ENCODE data around the gene LSG1. TPM values are rescaled to one million over a fixed set of nuclear protein-coding genes. Genes with fewer than 3 reads are reported as not detected.

LSG1 gene
- polyA plus RNA-seq, 1 donor from 2014 or later = 35.5 TPM

DNA sequence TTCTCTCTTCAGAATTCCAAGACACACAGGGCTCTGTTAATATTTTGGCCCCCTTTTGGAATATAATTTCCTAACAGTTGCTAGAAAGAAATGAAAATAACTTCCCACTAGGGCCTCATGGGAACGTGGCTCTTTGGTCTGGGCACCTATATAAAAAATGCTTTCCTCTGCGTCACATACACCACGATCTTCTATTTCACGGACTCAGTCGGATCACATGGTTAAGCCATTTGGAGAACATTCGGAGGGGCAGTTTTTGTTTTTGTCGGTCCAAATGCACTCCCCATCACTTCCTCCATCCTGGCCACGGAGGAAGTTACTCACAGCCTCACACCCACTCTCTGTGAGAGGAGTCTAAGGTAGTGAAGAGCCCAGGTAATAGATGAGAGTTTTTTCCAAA lies 59.8 kb downstream of the LSG1 start:
- no peaks in the 10 kb centered on the region for H3K9me3 ChIP-seq (ENCODE audit: low read length)
- no peak overlapping the region for H3K4me3 ChIP-seq (ENCODE audit: low read length)
- H3F3A ChIP-seq (ENCODE audit: insufficient read depth, low read length, poor library complexity, severe bottlenecking) = no peaks in the 10 kb centered on the region
- H3K27ac ChIP-seq (ENCODE audit: low read length) = no peak overlapping the region
- no peak overlapping the region for H3K4me2 ChIP-seq (ENCODE audit: low read length)
- no peaks in the 10 kb centered on the region for H3K79me2 ChIP-seq (replicated peaks; ENCODE audit: insufficient read depth, low read length)
- no peak for TF ChIP-seq EZH2 (IDR thresholded peaks at IDR 0.05; ENCODE audit: borderline replicate concordance, insufficient read depth, low read length, poor library complexity, severe bottlenecking)
- TF ChIP-seq, protein P1, sequence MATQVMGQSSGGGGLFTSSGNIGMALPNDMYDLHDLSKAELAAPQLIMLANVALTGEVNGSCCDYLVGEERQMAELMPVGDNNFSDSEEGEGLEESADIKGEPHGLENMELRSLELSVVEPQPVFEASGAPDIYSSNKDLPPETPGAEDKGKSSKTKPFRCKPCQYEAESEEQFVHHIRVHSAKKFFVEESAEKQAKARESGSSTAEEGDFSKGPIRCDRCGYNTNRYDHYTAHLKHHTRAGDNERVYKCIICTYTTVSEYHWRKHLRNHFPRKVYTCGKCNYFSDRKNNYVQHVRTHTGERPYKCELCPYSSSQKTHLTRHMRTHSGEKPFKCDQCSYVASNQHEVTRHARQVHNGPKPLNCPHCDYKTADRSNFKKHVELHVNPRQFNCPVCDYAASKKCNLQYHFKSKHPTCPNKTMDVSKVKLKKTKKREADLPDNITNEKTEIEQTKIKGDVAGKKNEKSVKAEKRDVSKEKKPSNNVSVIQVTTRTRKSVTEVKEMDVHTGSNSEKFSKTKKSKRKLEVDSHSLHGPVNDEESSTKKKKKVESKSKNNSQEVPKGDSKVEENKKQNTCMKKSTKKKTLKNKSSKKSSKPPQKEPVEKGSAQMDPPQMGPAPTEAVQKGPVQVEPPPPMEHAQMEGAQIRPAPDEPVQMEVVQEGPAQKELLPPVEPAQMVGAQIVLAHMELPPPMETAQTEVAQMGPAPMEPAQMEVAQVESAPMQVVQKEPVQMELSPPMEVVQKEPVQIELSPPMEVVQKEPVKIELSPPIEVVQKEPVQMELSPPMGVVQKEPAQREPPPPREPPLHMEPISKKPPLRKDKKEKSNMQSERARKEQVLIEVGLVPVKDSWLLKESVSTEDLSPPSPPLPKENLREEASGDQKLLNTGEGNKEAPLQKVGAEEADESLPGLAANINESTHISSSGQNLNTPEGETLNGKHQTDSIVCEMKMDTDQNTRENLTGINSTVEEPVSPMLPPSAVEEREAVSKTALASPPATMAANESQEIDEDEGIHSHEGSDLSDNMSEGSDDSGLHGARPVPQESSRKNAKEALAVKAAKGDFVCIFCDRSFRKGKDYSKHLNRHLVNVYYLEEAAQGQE (IDR thresholded peaks at IDR 0.05; ENCODE audit: borderline replicate concordance) = no peak
- no peak for TF ChIP-seq EP300 (conservative IDR thresholded peaks at IDR 0.05; ENCODE audit: poor library complexity, severe bottlenecking)
- TF ChIP-seq MXI1 (conservative IDR thresholded peaks at IDR 0.05; ENCODE audit: poor library complexity, severe bottlenecking) = no peak
- TF ChIP-seq SMC3 (conservative IDR thresholded peaks at IDR 0.05; ENCODE audit: poor library complexity) = no peak
- H3K27me3 ChIP-seq (ENCODE audit: insufficient read depth, low read depth, low read length) = no peaks in the 10 kb centered on the region
- H2AFZ ChIP-seq (ENCODE audit: low read depth, low read length) = no peak overlapping the region
- no peaks in the 10 kb centered on the region for H4K20me1 ChIP-seq (ENCODE audit: insufficient read depth)
- no peak overlapping the region for H3K9ac ChIP-seq (ENCODE audit: low read length)
- peaks cover 6% of the 10 kb centered on the region for H3K36me3 ChIP-seq (ENCODE audit: insufficient read depth, low read length)
- H3K9me2 ChIP-seq (ENCODE audit: insufficient read depth, low read length) = no peaks in the 10 kb centered on the region

DNA sequence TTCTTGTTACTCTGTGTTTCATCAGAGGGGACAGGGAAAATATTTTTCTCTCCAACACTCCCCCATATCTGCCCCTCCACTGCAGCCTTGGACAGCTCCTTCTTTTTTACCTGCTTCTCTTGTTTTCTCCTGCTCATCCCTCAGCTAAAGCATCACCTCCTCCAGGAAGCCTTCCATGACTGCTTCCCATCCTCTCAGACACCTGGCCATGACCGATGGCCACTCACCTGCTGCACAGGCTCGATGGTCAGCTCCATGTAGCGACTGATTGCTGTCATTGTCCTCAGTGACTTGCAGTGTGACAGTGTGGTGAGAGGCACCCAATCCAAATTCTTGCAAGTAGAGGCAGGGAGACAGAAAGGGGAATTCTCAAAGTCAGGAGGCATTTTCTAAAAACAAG lies 61.3 kb downstream of the LSG1 start:
- no peaks in the 10 kb centered on the region for H3F3A ChIP-seq (ENCODE audit: insufficient read depth, low read length, poor library complexity, severe bottlenecking)
- H3K9ac ChIP-seq (ENCODE audit: low read length) = no peak overlapping the region
- H3K79me2 ChIP-seq (replicated peaks; ENCODE audit: insufficient read depth, low read length) = no peaks in the 10 kb centered on the region
- H3K27me3 ChIP-seq (ENCODE audit: insufficient read depth, low read depth, low read length) = no peaks in the 10 kb centered on the region
- no peak overlapping the region for H3K27ac ChIP-seq (ENCODE audit: low read length)
- no peak overlapping the region for H3K4me2 ChIP-seq (ENCODE audit: low read length)
- H3K36me3 ChIP-seq (ENCODE audit: insufficient read depth, low read length) = peaks cover 6% of the 10 kb centered on the region
- no peaks in the 10 kb centered on the region for H4K20me1 ChIP-seq (ENCODE audit: insufficient read depth)
- H3K9me3 ChIP-seq (ENCODE audit: low read length) = no peaks in the 10 kb centered on the region
- H2AFZ ChIP-seq (ENCODE audit: low read depth, low read length) = no peak overlapping the region
- no peak for TF ChIP-seq RAD21 (conservative IDR thresholded peaks at IDR 0.05)
- TF ChIP-seq SMC3 (conservative IDR thresholded peaks at IDR 0.05; ENCODE audit: poor library complexity) = no peak
- no peak for TF ChIP-seq TAF1 (IDR thresholded peaks at IDR 0.05; ENCODE audit: low read depth)
- TF ChIP-seq, protein P1 (IDR thresholded peaks at IDR 0.05; ENCODE audit: borderline replicate concordance) = no peak
- TF ChIP-seq MXI1 (conservative IDR thresholded peaks at IDR 0.05; ENCODE audit: poor library complexity, severe bottlenecking) = no peak
- TF ChIP-seq, protein P2, sequence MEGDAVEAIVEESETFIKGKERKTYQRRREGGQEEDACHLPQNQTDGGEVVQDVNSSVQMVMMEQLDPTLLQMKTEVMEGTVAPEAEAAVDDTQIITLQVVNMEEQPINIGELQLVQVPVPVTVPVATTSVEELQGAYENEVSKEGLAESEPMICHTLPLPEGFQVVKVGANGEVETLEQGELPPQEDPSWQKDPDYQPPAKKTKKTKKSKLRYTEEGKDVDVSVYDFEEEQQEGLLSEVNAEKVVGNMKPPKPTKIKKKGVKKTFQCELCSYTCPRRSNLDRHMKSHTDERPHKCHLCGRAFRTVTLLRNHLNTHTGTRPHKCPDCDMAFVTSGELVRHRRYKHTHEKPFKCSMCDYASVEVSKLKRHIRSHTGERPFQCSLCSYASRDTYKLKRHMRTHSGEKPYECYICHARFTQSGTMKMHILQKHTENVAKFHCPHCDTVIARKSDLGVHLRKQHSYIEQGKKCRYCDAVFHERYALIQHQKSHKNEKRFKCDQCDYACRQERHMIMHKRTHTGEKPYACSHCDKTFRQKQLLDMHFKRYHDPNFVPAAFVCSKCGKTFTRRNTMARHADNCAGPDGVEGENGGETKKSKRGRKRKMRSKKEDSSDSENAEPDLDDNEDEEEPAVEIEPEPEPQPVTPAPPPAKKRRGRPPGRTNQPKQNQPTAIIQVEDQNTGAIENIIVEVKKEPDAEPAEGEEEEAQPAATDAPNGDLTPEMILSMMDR (IDR thresholded peaks at IDR 0.05; ENCODE audit: poor library complexity, severe bottlenecking) = no peak
- no peak for TF ChIP-seq EP300 (conservative IDR thresholded peaks at IDR 0.05; ENCODE audit: poor library complexity, severe bottlenecking)
- TF ChIP-seq EZH2 (IDR thresholded peaks at IDR 0.05; ENCODE audit: borderline replicate concordance, insufficient read depth, low read length, poor library complexity, severe bottlenecking) = no peak
- TF ChIP-seq POLR2AphosphoS5 (IDR thresholded peaks at IDR 0.05) = no peak
- no peaks in the 10 kb centered on the region for H3K9me2 ChIP-seq (ENCODE audit: insufficient read depth, low read length)
- no peak overlapping the region for H3K4me3 ChIP-seq (ENCODE audit: low read length)
